Measurements from ENCODE around the gene RADIL. TPM values are rescaled to one million over a fixed set of nuclear protein-coding genes. Genes with fewer than 3 reads are reported as not detected.
A peak's percentile ranks its signal among the peaks of the same experiment; 100 is the strongest.

The RADIL gene
- polyA plus RNA-seq, 1 donor (not counting 4 experiments of a cell fraction or from before 2014, with no cell fraction given) = not detected

DNA sequence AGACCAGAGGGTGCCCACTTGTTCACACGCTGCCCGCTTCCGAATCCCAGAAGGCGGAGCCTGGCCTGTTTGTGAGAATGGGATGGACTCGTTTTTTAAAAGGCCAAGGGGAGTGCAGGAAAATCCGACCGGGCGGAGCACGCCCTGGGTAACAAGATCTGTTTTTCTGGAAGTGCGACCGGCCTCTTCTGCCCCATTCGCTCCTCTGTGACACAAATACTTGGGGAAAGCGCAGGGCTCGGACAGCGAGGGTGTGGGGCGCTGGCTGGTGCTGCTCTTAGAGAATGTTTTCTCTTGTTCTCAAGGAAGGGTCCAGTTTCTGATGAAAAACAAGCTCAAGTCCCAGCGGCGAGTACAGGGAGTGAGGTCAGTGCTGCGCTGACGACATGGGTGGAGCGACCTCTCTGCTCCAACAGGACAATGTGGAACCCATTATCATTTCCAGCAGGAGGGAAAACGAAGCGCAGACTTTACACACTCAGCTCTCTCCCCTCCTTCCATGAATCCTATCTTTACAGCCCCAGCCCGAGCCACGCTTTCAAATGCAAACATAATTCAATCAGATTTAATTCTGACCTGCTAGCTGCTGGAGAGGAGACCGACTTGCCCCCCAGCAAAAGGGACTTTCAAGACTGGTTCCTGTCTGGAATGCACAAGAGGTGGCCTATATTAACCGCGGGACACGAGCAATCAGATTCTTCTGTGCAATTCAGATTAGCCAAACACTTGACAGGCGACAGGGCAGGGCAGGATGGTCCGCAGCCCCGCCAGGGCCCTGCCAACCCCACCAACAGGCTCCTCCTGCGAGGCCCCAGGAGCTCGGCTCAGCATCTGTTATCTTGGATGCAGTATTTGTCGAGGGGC is 1.1 kb downstream of the RADIL start:
- peak; percentile 38 for TF ChIP-seq EZH2 (IDR thresholded peaks at IDR 0.05; ENCODE audit: low read length)
- no peak for TF ChIP-seq CTCF (optimal IDR thresholded peaks at IDR 0.05 in 1 of 3, IDR thresholded peaks at IDR 0.05 in 1 of 3, conservative IDR thresholded peaks at IDR 0.05 in 1 of 3; ENCODE audit: extremely low read depth in 1 of 3, insufficient read depth in 2 of 3, low read length in 3 of 3)
- H3K36me3 ChIP-seq (ENCODE audit: control insufficient read depth in 2 of 2, extremely low read depth in 1 of 2, insufficient read depth in 2 of 2, low read length in 2 of 2) = no peaks in the 10 kb centered on the region
- no peak overlapping the region for H3K9ac ChIP-seq (ENCODE audit: control insufficient read depth, extremely low read depth, insufficient read depth, low read length)
- H3K4me3 ChIP-seq (ENCODE audit: control insufficient read depth in 2 of 3, extremely low read depth in 1 of 3, insufficient read depth in 2 of 3, low read depth in 1 of 3, low read length in 3 of 3) = no peak overlapping the region
- H3K4me2 ChIP-seq (ENCODE audit: control insufficient read depth, extremely low read depth, insufficient read depth, low read depth, low read length) = peak overlapping the region; percentile 33
- H3K79me2 ChIP-seq (ENCODE audit: control insufficient read depth, insufficient read depth, low read length) = no peaks in the 10 kb centered on the region
- H3K27ac ChIP-seq (ENCODE audit: control insufficient read depth, insufficient read depth, low read length) = no peak overlapping the region
- H3K9me1 ChIP-seq (ENCODE audit: control insufficient read depth, extremely low read depth, insufficient read depth, low read length) = no peaks in the 10 kb centered on the region
- no peak for FAIRE-seq
- dilution Hi-C loops (cut with MboI; ENCODE audit: extremely low pct_ligation_motif_present, low sequenced_read_pairs) = no loop called here
- no peaks in the 10 kb centered on the region for H3K9me3 ChIP-seq (ENCODE audit: control insufficient read depth, low read depth, low read length)
- peaks cover 5% of the 10 kb centered on the region for H3K4me1 ChIP-seq (ENCODE audit: control insufficient read depth, extremely low read depth, insufficient read depth, low read length)
- no peak for DNase-seq (ENCODE audit: low read depth, low spot score)
- no peaks in the 10 kb centered on the region for H4K20me1 ChIP-seq (ENCODE audit: control insufficient read depth, extremely low read depth, insufficient read depth, low read length)
- peaks cover 36% of the 10 kb centered on the region for H3K27me3 ChIP-seq (ENCODE audit: control insufficient read depth, extremely low read depth, insufficient read depth, low read length)
- H2AFZ ChIP-seq (ENCODE audit: control insufficient read depth, low read length) = no peak overlapping the region

DNA sequence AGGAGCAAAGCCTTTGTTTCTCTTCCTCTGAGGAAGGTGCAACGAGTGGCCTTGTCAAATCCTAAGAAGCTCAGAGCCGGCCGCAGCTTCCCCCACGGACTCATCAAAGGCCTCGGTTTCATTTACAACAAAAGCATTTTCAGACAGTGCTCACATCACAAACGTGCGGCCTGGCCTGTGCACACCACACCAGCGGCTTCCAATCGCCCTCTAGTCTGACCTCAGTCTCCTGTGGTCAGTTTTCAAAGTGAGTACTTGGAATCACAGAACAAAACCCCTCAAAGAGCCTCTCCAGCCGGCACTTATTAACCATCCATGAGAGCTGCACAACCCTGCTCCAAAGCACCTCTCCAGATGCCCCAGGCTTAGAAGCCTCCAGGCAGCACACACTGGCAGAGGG is 3.3 kb downstream of the RADIL start:
- Histone ChIP-seq H3K9me3 (ENCODE audit: control insufficient read depth, low read depth, low read length) (no peaks in the 10 kb centered on the region), H3K27me3 (ENCODE audit: control insufficient read depth, extremely low read depth, insufficient read depth, low read length) (peaks cover 36% of the 10 kb centered on the region), H3K27ac (ENCODE audit: control insufficient read depth, insufficient read depth, low read length) (no peak overlapping the region), H3K4me2 (ENCODE audit: control insufficient read depth, extremely low read depth, insufficient read depth, low read depth, low read length) (no peak overlapping the region), H4K20me1 (ENCODE audit: control insufficient read depth, extremely low read depth, insufficient read depth, low read length) (no peaks in the 10 kb centered on the region), H2AFZ (ENCODE audit: control insufficient read depth, low read length) (no peak overlapping the region), H3K9me1 (ENCODE audit: control insufficient read depth, extremely low read depth, insufficient read depth, low read length) (no peaks in the 10 kb centered on the region), H3K4me1 (ENCODE audit: control insufficient read depth, extremely low read depth, insufficient read depth, low read length) (peaks cover 5% of the 10 kb centered on the region), H3K79me2 (ENCODE audit: control insufficient read depth, insufficient read depth, low read length) (no peaks in the 10 kb centered on the region), H3K36me3 (ENCODE audit: control insufficient read depth in 2 of 2, extremely low read depth in 1 of 2, insufficient read depth in 2 of 2, low read length in 2 of 2) (no peaks in the 10 kb centered on the region), H3K4me3 (ENCODE audit: control insufficient read depth in 2 of 3, extremely low read depth in 1 of 3, insufficient read depth in 2 of 3, low read depth in 1 of 3, low read length in 3 of 3) (no peak overlapping the region), H3K9ac (ENCODE audit: control insufficient read depth, extremely low read depth, insufficient read depth, low read length) (no peak overlapping the region)
- no peak for FAIRE-seq
- DNase-seq (ENCODE audit: low read depth, low spot score) = no peak
- dilution Hi-C loops (cut with MboI; ENCODE audit: extremely low pct_ligation_motif_present, low sequenced_read_pairs) = no loop called here
- no peak for TF ChIP-seq CTCF (optimal IDR thresholded peaks at IDR 0.05 in 1 of 3, IDR thresholded peaks at IDR 0.05 in 1 of 3, conservative IDR thresholded peaks at IDR 0.05 in 1 of 3; ENCODE audit: extremely low read depth in 1 of 3, insufficient read depth in 2 of 3, low read length in 3 of 3)
- no peak for TF ChIP-seq EZH2 (IDR thresholded peaks at IDR 0.05; ENCODE audit: low read length)

All from keratinocyte (primary cell).